ENCODE data around the gene GSAP. TPM values are rescaled to one million over a fixed set of nuclear protein-coding genes. Genes with fewer than 3 reads are reported as not detected.

The GSAP gene
- total RNA-seq, 1 experiment from 2014 or later, result 25.7 TPM

GRCh38 chr7:77308792-77309191 lies 107.4 kb downstream of the GSAP start:
- Histone ChIP-seq H3K4me3 (ENCODE audit: low read depth, low read length) (no peak overlapping the region), H3K36me3 (ENCODE audit: control insufficient read depth, insufficient read depth, low read length) (no peaks in the 10 kb centered on the region), H3K4me1 (peaks cover 6% of the 10 kb centered on the region), H3K9me3 (no peaks in the 10 kb centered on the region), H3K27me3 (replicated peaks; ENCODE audit: control insufficient read depth, insufficient read depth, low read length) (no peaks in the 10 kb centered on the region)
- BruUV-seq (replicated peaks), result no TSS peak
- peak in 1 of 2 experiments; percentile 54 for DNase-seq
- Mint-ChIP-seq H3K4me1 (ENCODE audit: low read depth, unreplicated experiment) (peaks cover 10% of the 10 kb centered on the region), H3K9me3 (ENCODE audit: unreplicated experiment) (peaks cover 25% of the 10 kb centered on the region), H3K4me3 (ENCODE audit: unreplicated experiment) (no peak overlapping the region), H3K36me3 (ENCODE audit: insufficient read depth, unreplicated experiment) (no peaks in the 10 kb centered on the region), H3K27ac (ENCODE audit: unreplicated experiment) (no peak overlapping the region), H3K27me3 (ENCODE audit: insufficient read depth, unreplicated experiment) (no peaks in the 10 kb centered on the region)
- TF ChIP-seq CTCF (IDR thresholded peaks at IDR 0.05; ENCODE audit: insufficient read depth in 1 of 2, low read depth in 1 of 2, low read length in 1 of 2, severe bottlenecking in 1 of 2, unreplicated experiment in 1 of 2), result no peak
- CTCF ChIA-PET, result no interaction called here
- intact Hi-C loops (cut with micrococcal nuclease; ENCODE audit: unreplicated experiment), result no loop called here
- POLR2A ChIA-PET, result no interaction called here

- DNase-seq, result peak in 1 of 2 experiments; percentile 13
- no TSS peak for BruUV-seq (replicated peaks)
- TF ChIP-seq CTCF (IDR thresholded peaks at IDR 0.05; ENCODE audit: insufficient read depth in 1 of 2, low read depth in 1 of 2, low read length in 1 of 2, severe bottlenecking in 1 of 2, unreplicated experiment in 1 of 2), result no peak
- Mint-ChIP-seq H3K9me3 (ENCODE audit: unreplicated experiment) (peaks cover 37% of the 10 kb centered on the region), H3K4me1 (ENCODE audit: low read depth, unreplicated experiment) (peaks cover 10% of the 10 kb centered on the region), H3K27me3 (ENCODE audit: insufficient read depth, unreplicated experiment) (no peaks in the 10 kb centered on the region), H3K27ac (ENCODE audit: unreplicated experiment) (peak overlapping the region; percentile 55), H3K4me3 (ENCODE audit: unreplicated experiment) (no peak overlapping the region), H3K36me3 (ENCODE audit: insufficient read depth, unreplicated experiment) (no peaks in the 10 kb centered on the region)
- Histone ChIP-seq H3K4me3 (ENCODE audit: low read depth, low read length) (no peak overlapping the region), H3K36me3 (ENCODE audit: control insufficient read depth, insufficient read depth, low read length) (no peaks in the 10 kb centered on the region), H3K9me3 (no peaks in the 10 kb centered on the region), H3K4me1 (peaks cover 6% of the 10 kb centered on the region), H3K27me3 (replicated peaks; ENCODE audit: control insufficient read depth, insufficient read depth, low read length) (no peaks in the 10 kb centered on the region)
- intact Hi-C loops (cut with micrococcal nuclease; ENCODE audit: unreplicated experiment), result no loop called here
- ChIA-PET POLR2A (no interaction called here), CTCF (interaction anchor here (0.8 kb wide), 1 partner anchor 25 kb away, joined by 5 read pairs; no protein-coding TSS in a partner anchor)
Measured at GRCh38 chr7:77306231-77307067, 109.7 kb downstream of the GSAP start.

- no peaks in the 10 kb centered on the region for H3K36me3 Mint-ChIP-seq (ENCODE audit: insufficient read depth, unreplicated experiment)
- no peak overlapping the region for H3K27ac Mint-ChIP-seq (ENCODE audit: unreplicated experiment)
- no peaks in the 10 kb centered on the region for H3K9me3 Mint-ChIP-seq (ENCODE audit: unreplicated experiment)
- H3K4me3 ChIP-seq (ENCODE audit: low read depth, low read length), result no peak overlapping the region
- H3K27me3 ChIP-seq (replicated peaks; ENCODE audit: control insufficient read depth, insufficient read depth, low read length), result no peaks in the 10 kb centered on the region
- no peaks in the 10 kb centered on the region for H3K4me1 Mint-ChIP-seq (ENCODE audit: low read depth, unreplicated experiment)
- BruUV-seq (replicated peaks), result no TSS peak
- H3K27me3 Mint-ChIP-seq (ENCODE audit: insufficient read depth, unreplicated experiment), result no peaks in the 10 kb centered on the region
- no peak overlapping the region for H3K4me3 Mint-ChIP-seq (ENCODE audit: unreplicated experiment)
- H3K9me3 ChIP-seq, result 0 out of 2 replicates have a peak, but pooled peaks cover 9% of the 10 kb centered on the region
- DNase-seq, result no peak
- H3K36me3 ChIP-seq (ENCODE audit: control insufficient read depth, insufficient read depth, low read length), result no peaks in the 10 kb centered on the region
- no peaks in the 10 kb centered on the region for H3K4me1 ChIP-seq
- ChIA-PET CTCF (no interaction called here), POLR2A (no interaction called here)
- no peak for TF ChIP-seq CTCF (IDR thresholded peaks at IDR 0.05; ENCODE audit: insufficient read depth in 1 of 2, low read depth in 1 of 2, low read length in 1 of 2, severe bottlenecking in 1 of 2, unreplicated experiment in 1 of 2)
- intact Hi-C loops (cut with micrococcal nuclease; ENCODE audit: unreplicated experiment), result no loop called here
Measured at GRCh38 chr7:77295549-77295948, 120.6 kb downstream of the GSAP start.

All from Caco-2 (cell line).